ENCODE measurements around the gene NCKAP5.

DNA sequence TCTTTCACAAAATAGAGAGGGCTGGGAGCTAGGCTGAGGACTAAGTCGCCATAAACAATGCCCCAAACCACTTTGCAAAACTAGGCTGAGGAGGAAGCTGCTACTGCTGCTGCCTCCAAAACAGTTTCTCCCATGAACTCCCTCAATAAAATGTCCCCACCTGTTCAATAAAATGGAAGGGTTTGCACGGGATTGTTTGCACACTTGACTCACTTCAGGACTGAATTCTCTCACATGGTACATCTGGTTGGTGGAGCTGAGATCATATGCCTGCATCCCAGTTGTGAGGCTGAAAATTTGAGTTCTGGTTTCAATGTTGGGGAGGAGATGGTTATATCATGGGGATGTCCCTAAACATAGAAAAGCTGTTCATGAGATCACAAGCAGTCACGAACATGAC, 26.5 kb downstream of the NCKAP5 start:
- no peak for TF ChIP-seq CTCF (conservative IDR thresholded peaks at IDR 0.05)
- TF ChIP-seq EZH2 (IDR thresholded peaks at IDR 0.05; ENCODE audit: low read depth) = no peak
